WTC11 (cell line): ENCODE measurements around the gene CSNK2B. TPM values are rescaled to one million over a fixed set of nuclear protein-coding genes. Genes with fewer than 3 reads are reported as not detected.

Source experiments
- ATAC-seq: fragments of 200-7000 bp; cut with Tn5 transposase; 2 replicates; pipeline ENCODE4 v1.10.0; 2021; ENCODE audit warnings: mild to moderate bottlenecking, moderate library complexity
- CTCF ChIA-PET: fragments of 300-600 bp; sonication (Branson Sonifier 250); formaldehyde crosslinking; loops from one replicate; lab custom pipeline; 2021; ENCODE audit warnings: antibody characterized with exemption; lab: Charles Lee
- POLR2A ChIA-PET: fragments of 350-600 bp; sonication (Branson Sonifier 250); formaldehyde crosslinking; loops from one replicate; lab custom pipeline; 2021; ENCODE audit warnings: antibody characterized with exemption; lab: Charles Lee
- DNase-seq: peaks from one replicate; pipeline ENCODE4 v3.0.0; 2021; ENCODE audit warnings: low spot score
- H3K27ac Mint-ChIP-seq: 2 replicates; pipeline ENCODE4 v1.8.0; 2021; ENCODE audit warnings: mixed read lengths
- H3K27me3 Mint-ChIP-seq: 2 replicates; pipeline ENCODE4 v1.8.0; 2021; ENCODE audit warnings: low read depth, mild to moderate bottlenecking, moderate library complexity, mixed read lengths
- H3K36me3 Mint-ChIP-seq: 2 replicates; pipeline ENCODE4 v1.8.0; 2021; ENCODE audit warnings: mixed read lengths
- H3K4me1 Mint-ChIP-seq: 2 replicates; pipeline ENCODE4 v1.8.0; 2022; ENCODE audit warnings: mixed read lengths
- H3K4me3 Mint-ChIP-seq: 2 replicates; pipeline ENCODE4 v1.8.0; 2021; ENCODE audit warnings: mild to moderate bottlenecking, moderate library complexity, mixed read lengths
- H3K9me3 Mint-ChIP-seq: 2 replicates; pipeline ENCODE4 v1.8.0; 2021; ENCODE audit warnings: mixed read lengths
- AFF4 ChIP-seq: sonication (generic); formaldehyde crosslinking; IDR thresholded peaks from 2 replicates; pipeline ENCODE4 v1.8.1; 2023; ENCODE audit warnings: mild to moderate bottlenecking, missing genetic modification reagents, borderline replicate concordance
- ATF3 ChIP-seq: sonication (generic); formaldehyde crosslinking; conservative IDR thresholded peaks from 2 replicates; pipeline ENCODE4 v1.8.1; 2022; ENCODE audit warnings: mild to moderate bottlenecking, missing genetic modification reagents
- CDX4 ChIP-seq: fragments of 250-450 bp; sonication (Bioruptor Pico); IDR thresholded peaks from 2 replicates; pipeline ENCODE4 v1.9.0; 2021; ENCODE audit warnings: moderate library complexity, mild to moderate bottlenecking, inconsistent platforms, borderline replicate concordance
- CREM ChIP-seq: sonication (generic); formaldehyde crosslinking; IDR thresholded peaks from 2 replicates; pipeline ENCODE4 v1.8.1; 2022; ENCODE audit warnings: mild to moderate bottlenecking, missing genetic modification reagents, moderate library complexity
- CTCF ChIP-seq: fragments of 200-600 bp; IDR thresholded peaks from 2 replicates; pipeline ENCODE4 v1.8.0; 2022; ENCODE audit warnings: antibody characterized with exemption
- ERG ChIP-seq: fragments of 250-450 bp; sonication (Bioruptor Pico); IDR thresholded peaks from 2 replicates; pipeline ENCODE4 v1.8.0; 2021; ENCODE audit warnings: mild to moderate bottlenecking
- FOXP1 ChIP-seq: sonication (generic); formaldehyde crosslinking; IDR thresholded peaks from 2 replicates; pipeline ENCODE4 v1.8.0; 2022; ENCODE audit warnings: missing genetic modification reagents, mild to moderate bottlenecking, moderate library complexity, borderline replicate concordance
- FOXP4 ChIP-seq: sonication (generic); formaldehyde crosslinking; IDR thresholded peaks from 2 replicates; pipeline ENCODE4 v1.8.0; 2022; ENCODE audit warnings: mild to moderate bottlenecking, missing genetic modification reagents
- GABPB1 ChIP-seq: sonication (generic); formaldehyde crosslinking; IDR thresholded peaks from 2 replicates; pipeline ENCODE4 v1.8.1; 2023; ENCODE audit warnings: mild to moderate bottlenecking, missing genetic modification reagents
- IRF2 ChIP-seq: sonication (generic); formaldehyde crosslinking; IDR thresholded peaks from 2 replicates; pipeline ENCODE4 v1.8.0; 2022; ENCODE audit warnings: low read depth, missing genetic modification reagents, borderline replicate concordance
- NFATC4 ChIP-seq: fragments of 250-450 bp; sonication (Bioruptor Pico); IDR thresholded peaks from 2 replicates; pipeline ENCODE4 v1.9.0; 2021; ENCODE audit warnings: mild to moderate bottlenecking
- NFYB ChIP-seq: sonication (generic); formaldehyde crosslinking; conservative IDR thresholded peaks from 2 replicates; pipeline ENCODE4 v1.8.0; 2022; ENCODE audit warnings: low read depth, missing genetic modification reagents
- RELA ChIP-seq: sonication (generic); formaldehyde crosslinking; IDR thresholded peaks from 2 replicates; pipeline ENCODE4 v1.8.1; 2022; ENCODE audit warnings: missing genetic modification reagents, mild to moderate bottlenecking, borderline replicate concordance
- RORB ChIP-seq: fragments of 250-450 bp; sonication (Bioruptor Pico); IDR thresholded peaks from 2 replicates; pipeline ENCODE4 v1.9.0; 2021; ENCODE audit warnings: mild to moderate bottlenecking
- SMAD4 ChIP-seq: sonication (generic); formaldehyde crosslinking; IDR thresholded peaks from 2 replicates; pipeline ENCODE4 v1.8.0; 2022; ENCODE audit warnings: mild to moderate bottlenecking, missing genetic modification reagents
- SOX15 ChIP-seq: fragments of 250-450 bp; sonication (Bioruptor Pico); IDR thresholded peaks from 2 replicates; pipeline ENCODE4 v1.9.0; 2021; ENCODE audit warnings: mild to moderate bottlenecking
- TEAD1 ChIP-seq: sonication (generic); formaldehyde crosslinking; IDR thresholded peaks from 2 replicates; pipeline ENCODE4 v1.8.0; 2022; ENCODE audit warnings: mild to moderate bottlenecking, missing genetic modification reagents
- ZNF425 ChIP-seq: fragments of 250-450 bp; sonication (Bioruptor Pico); conservative IDR thresholded peaks from 2 replicates; pipeline ENCODE4 v1.9.0; 2021; ENCODE audit warnings: mild to moderate bottlenecking
- total RNA-seq: library from RNA; stranded (reverse); gene quantifications from 3 replicates; pipeline ENCODE4 v1.2.3, GENCODE V29; 2021
- TF ChIP-seq, protein P1 (sequence below): sonication (generic); formaldehyde crosslinking; IDR thresholded peaks from 2 replicates; pipeline ENCODE4 v1.8.1; 2023; ENCODE audit warnings: mild to moderate bottlenecking, moderate library complexity, missing genetic modification reagents
- TF ChIP-seq, protein P2 (sequence below): fragments of 250-450 bp; sonication (Bioruptor Pico); IDR thresholded peaks from 2 replicates; pipeline ENCODE4 v2.1.2; 2022; ENCODE audit warnings: mild to moderate bottlenecking, moderate library complexity

Gene CSNK2B
- total RNA-seq, 1 experiment from 2014 or later, result 183 TPM

DNA sequence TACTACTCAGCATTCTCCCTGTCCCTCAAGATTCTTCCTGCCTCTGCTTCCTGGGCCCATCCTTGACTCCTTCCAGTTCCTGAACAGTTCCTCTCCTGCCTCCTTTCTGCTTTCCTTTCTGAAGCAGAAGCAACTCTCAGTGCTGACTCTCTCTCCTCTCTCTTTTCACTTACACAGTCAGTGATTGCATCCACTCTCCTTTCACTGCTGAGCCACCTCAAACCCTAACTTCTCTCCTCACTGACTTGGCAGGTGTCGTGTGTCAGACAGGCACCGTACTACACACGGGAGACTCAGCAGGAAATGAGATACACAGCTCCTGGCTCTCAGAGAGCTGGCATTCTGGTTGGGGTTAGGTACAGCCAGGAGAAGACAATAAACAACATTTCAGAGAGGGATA lies 31.7 kb downstream of the CSNK2B start:
- ATAC-seq (no peak), DNase-seq (no peak)
- peaks cover 8% of the 10 kb centered on the region for H3K4me1 Mint-ChIP-seq
- H3K27ac Mint-ChIP-seq, result peak overlapping the region; percentile 41
- H3K27me3 Mint-ChIP-seq, result no peaks in the 10 kb centered on the region; the same call in 1 of the 2 replicates
- no peak overlapping the region for H3K4me3 Mint-ChIP-seq
- ChIA-PET POLR2A (no interaction called here), CTCF (interaction anchor here (0.7 kb wide), 1 partner anchor 191 kb away, joined by 3 read pairs; no protein-coding TSS in a partner anchor)
- peaks cover 11% of the 10 kb centered on the region for H3K36me3 Mint-ChIP-seq
- H3K9me3 Mint-ChIP-seq, result no peaks in the 10 kb centered on the region
- no peak for TF ChIP-seq IRF2 (CRISPR knock-in tag)
- TF ChIP-seq FOXP1 (CRISPR knock-in tag), result no peak
- TF ChIP-seq, protein P1, sequence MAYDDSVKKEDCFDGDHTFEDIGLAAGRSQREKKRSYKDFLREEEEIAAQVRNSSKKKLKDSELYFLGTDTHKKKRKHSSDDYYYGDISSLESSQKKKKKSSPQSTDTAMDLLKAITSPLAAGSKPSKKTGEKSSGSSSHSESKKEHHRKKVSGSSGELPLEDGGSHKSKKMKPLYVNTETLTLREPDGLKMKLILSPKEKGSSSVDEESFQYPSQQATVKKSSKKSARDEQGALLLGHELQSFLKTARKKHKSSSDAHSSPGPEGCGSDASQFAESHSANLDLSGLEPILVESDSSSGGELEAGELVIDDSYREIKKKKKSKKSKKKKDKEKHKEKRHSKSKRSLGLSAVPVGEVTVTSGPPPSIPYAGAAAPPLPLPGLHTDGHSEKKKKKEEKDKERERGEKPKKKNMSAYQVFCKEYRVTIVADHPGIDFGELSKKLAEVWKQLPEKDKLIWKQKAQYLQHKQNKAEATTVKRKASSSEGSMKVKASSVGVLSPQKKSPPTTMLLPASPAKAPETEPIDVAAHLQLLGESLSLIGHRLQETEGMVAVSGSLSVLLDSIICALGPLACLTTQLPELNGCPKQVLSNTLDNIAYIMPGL, result no peak
- TF ChIP-seq SMAD4 (CRISPR knock-in tag), result no peak
- no peak for TF ChIP-seq TEAD1 (CRISPR knock-in tag)
- TF ChIP-seq SOX15 (CRISPR knock-in tag), result no peak
- TF ChIP-seq ATF3 (CRISPR knock-in tag), result no peak
- TF ChIP-seq CREM (CRISPR knock-in tag), result no peak
- TF ChIP-seq ERG (CRISPR knock-in tag), result no peak
- TF ChIP-seq GABPB1 (CRISPR knock-in tag), result no peak
- no peak for TF ChIP-seq AFF4 (CRISPR knock-in tag)
- no peak for TF ChIP-seq NFYB
- TF ChIP-seq ZNF425 (CRISPR knock-in tag), result no peak
- no peak for TF ChIP-seq FOXP4 (CRISPR knock-in tag)
- TF ChIP-seq RELA (CRISPR knock-in tag), result no peak
- TF ChIP-seq CDX4 (CRISPR knock-in tag), result no peak
- TF ChIP-seq NFATC4 (CRISPR knock-in tag), result no peak
- TF ChIP-seq, protein P2, sequence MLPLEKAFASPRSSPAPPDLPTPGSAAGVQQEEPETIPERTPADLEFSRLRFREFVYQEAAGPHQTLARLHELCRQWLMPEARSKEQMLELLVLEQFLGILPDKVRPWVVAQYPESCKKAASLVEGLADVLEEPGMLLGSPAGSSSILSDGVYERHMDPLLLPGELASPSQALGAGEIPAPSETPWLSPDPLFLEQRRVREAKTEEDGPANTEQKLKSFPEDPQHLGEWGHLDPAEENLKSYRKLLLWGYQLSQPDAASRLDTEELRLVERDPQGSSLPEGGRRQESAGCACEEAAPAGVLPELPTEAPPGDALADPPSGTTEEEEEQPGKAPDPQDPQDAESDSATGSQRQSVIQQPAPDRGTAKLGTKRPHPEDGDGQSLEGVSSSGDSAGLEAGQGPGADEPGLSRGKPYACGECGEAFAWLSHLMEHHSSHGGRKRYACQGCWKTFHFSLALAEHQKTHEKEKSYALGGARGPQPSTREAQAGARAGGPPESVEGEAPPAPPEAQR (CRISPR knock-in tag), result no peak
- TF ChIP-seq RORB, result no peak
- no peak for TF ChIP-seq CTCF
